Panc1 (cell line): ENCODE results near the gene ARID2.

ENCODE experiments used
- CTCF ChIP-seq: fragments of 450-650 bp; IDR thresholded peaks from 2 replicates; pipeline ENCODE4 v1.5.1; 2017; ENCODE audit warnings: mild to moderate bottlenecking
- POLR2AphosphoS5 ChIP-seq: IDR thresholded peaks from 2 replicates; pipeline ENCODE4 v1.6.1; 2012; ENCODE audit warnings: mild to moderate bottlenecking, low read depth, low read length, moderate library complexity
- TF ChIP-seq, protein P1 (sequence below), 2 experiments: IDR thresholded peaks; 2 replicates each; pipeline ENCODE4 v1.6.1; 2011 to 2012; ENCODE audit warnings: low read depth in 2 of 2, control low read depth in 1 of 2, low read length in 1 of 2, mild to moderate bottlenecking in 1 of 2, moderate library complexity in 1 of 2; ENCODE audit not compliant: insufficient read depth in 1 of 2

GRCh38 chr12:45775465-45775864 is 46.0 kb downstream of the ARID2 start:
- TF ChIP-seq, protein P1, sequence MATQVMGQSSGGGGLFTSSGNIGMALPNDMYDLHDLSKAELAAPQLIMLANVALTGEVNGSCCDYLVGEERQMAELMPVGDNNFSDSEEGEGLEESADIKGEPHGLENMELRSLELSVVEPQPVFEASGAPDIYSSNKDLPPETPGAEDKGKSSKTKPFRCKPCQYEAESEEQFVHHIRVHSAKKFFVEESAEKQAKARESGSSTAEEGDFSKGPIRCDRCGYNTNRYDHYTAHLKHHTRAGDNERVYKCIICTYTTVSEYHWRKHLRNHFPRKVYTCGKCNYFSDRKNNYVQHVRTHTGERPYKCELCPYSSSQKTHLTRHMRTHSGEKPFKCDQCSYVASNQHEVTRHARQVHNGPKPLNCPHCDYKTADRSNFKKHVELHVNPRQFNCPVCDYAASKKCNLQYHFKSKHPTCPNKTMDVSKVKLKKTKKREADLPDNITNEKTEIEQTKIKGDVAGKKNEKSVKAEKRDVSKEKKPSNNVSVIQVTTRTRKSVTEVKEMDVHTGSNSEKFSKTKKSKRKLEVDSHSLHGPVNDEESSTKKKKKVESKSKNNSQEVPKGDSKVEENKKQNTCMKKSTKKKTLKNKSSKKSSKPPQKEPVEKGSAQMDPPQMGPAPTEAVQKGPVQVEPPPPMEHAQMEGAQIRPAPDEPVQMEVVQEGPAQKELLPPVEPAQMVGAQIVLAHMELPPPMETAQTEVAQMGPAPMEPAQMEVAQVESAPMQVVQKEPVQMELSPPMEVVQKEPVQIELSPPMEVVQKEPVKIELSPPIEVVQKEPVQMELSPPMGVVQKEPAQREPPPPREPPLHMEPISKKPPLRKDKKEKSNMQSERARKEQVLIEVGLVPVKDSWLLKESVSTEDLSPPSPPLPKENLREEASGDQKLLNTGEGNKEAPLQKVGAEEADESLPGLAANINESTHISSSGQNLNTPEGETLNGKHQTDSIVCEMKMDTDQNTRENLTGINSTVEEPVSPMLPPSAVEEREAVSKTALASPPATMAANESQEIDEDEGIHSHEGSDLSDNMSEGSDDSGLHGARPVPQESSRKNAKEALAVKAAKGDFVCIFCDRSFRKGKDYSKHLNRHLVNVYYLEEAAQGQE (IDR thresholded peaks at IDR 0.05; ENCODE audit: insufficient read depth in 1 of 2, low read depth in 2 of 2, low read length in 1 of 2) = no peak
- TF ChIP-seq POLR2AphosphoS5 (no peak), CTCF (no peak)
